ENCODE measurements around the gene RIMBP2.

- TF ChIP-seq CTCF (IDR thresholded peaks at IDR 0.05) (no peak), EZH2phosphoT487 (IDR thresholded peaks at IDR 0.05) (no peak), EZH2 (IDR thresholded peaks at IDR 0.05) (no peak)
These were observed 290.3 kb downstream of the RIMBP2 start for GRCh38 chr12:130425698-130426245.
